ENCODE measurements around the gene THSD4.

DNA sequence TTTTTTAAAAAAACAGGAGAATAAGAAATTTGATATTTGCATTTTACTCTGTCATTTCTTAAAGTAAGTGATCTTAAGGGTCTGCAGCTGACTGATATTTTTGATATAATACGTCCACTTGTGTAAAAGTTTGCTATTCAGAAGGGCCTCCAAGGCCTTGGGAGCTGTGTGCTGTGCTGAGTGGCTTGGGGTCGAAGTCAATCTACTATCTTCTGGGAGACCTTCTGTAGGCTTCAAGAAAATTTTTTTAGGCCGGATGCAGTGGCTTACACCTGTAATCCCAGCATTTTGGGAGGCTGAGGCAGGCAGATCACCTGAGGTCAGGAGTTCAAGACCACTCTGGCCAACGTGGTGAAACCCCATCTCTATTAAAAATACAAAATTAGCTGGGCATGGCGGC, 26.3 kb downstream of the THSD4 start:
- TF ChIP-seq TAF1 (IDR thresholded peaks at IDR 0.05; ENCODE audit: borderline replicate concordance, low read depth, low read length) (no peak), POLR2A (IDR thresholded peaks at IDR 0.05; ENCODE audit: low read depth, low read length) (no peak)
